NT2/D1 (cell line): Measurements from ENCODE around the gene NTN1.

Experiments
- DNase-seq: peaks from one replicate; pipeline ENCODE4 v3.0.0-alpha.2; 2011; ENCODE audit warnings: low read depth, low spot score
- H3K27me3 ChIP-seq: 2 replicates; pipeline ENCODE4 v1.6.0; 2011; ENCODE audit warnings: mild to moderate bottlenecking; ENCODE audit not compliant: insufficient read length, insufficient read depth
- H3K36me3 ChIP-seq: 2 replicates; pipeline ENCODE4 v1.6.1; 2011; ENCODE audit warnings: mild to moderate bottlenecking, low read length, mixed read lengths; ENCODE audit not compliant: insufficient read depth, insufficient read length
- H3K4me1 ChIP-seq: 2 replicates; pipeline ENCODE4 v1.5.1; 2011; ENCODE audit not compliant: insufficient read depth, insufficient read length
- H3K4me3 ChIP-seq: 2 replicates; pipeline ENCODE4 v1.5.1; 2011; ENCODE audit warnings: low read depth; ENCODE audit not compliant: insufficient read length
- H3K9ac ChIP-seq: 2 replicates; pipeline ENCODE4 v1.6.0; 2011; ENCODE audit warnings: low read depth; ENCODE audit not compliant: insufficient read length
- H3K9me3 ChIP-seq: 2 replicates; pipeline ENCODE4 v1.5.1; 2011; ENCODE audit warnings: mild to moderate bottlenecking, low read length; ENCODE audit not compliant: insufficient read depth
- SUZ12 ChIP-seq: IDR thresholded peaks from 2 replicates; pipeline ENCODE4 v1.6.1; 2011; ENCODE audit not compliant: insufficient read length, insufficient read depth; ENCODE audit errors: extremely low read depth
- YY1 ChIP-seq: IDR thresholded peaks from 2 replicates; pipeline ENCODE4 v1.6.1; 2011; ENCODE audit not compliant: insufficient read length, insufficient read depth
- ZNF274 ChIP-seq: IDR thresholded peaks from 2 replicates; pipeline ENCODE4 v1.6.1; 2011; ENCODE audit warnings: mild to moderate bottlenecking, low read depth, low read length

NTN1 gene

DNA sequence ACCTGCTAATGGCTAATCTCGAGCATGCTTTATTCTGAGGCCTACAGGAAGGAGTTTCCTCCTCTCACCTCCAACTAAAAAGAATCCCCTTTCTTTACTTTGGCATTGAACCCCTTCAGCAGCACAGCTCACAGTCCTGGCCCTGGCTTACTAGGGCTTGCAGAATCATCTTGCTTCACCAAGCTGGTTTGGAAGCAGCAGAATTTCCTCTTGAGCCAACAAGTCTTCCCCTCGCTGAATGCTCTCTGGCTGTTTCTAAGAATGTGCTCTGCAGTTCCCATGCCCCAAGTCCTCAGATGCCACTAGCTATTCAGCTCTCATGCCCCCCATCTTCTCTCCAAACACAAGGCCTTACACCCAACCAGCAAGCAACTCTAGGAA lies 271.2 kb downstream of the NTN1 start:
- TF ChIP-seq ZNF274 (no peak), YY1 (no peak), SUZ12 (no peak)
- no peak for DNase-seq

More for the DNA sequence above, 271.2 kb downstream of the NTN1 start:
- H3K4me1 ChIP-seq: no peaks in the 10 kb centered on the region
- no peaks in the 10 kb centered on the region for H3K9me3 ChIP-seq
- no peak overlapping the region for H3K9ac ChIP-seq
- no peaks in the 10 kb centered on the region for H3K27me3 ChIP-seq
- H3K36me3 ChIP-seq: no peaks in the 10 kb centered on the region
- no peak overlapping the region for H3K4me3 ChIP-seq
